Chondrocyte (in vitro differentiated cells): Measurements from ENCODE around the gene DDOST. TPM values are rescaled to one million over a fixed set of nuclear protein-coding genes. Genes with fewer than 3 reads are reported as not detected.

Experiments used
- DNase-seq: peaks from one replicate; pipeline ENCODE4 v3.0.0; 2021; ENCODE audit warnings: mixed read lengths, low spot score
- H3K27ac Mint-ChIP-seq: one replicate; pipeline ENCODE4 v1.8.0; 2021; ENCODE audit warnings: mild to moderate bottlenecking, moderate library complexity, mixed read lengths; ENCODE audit not compliant: unreplicated experiment
- H3K27me3 Mint-ChIP-seq: 2 replicates; pipeline ENCODE4 v1.8.0; 2021; ENCODE audit warnings: low read depth, mixed read lengths
- H3K36me3 Mint-ChIP-seq: 2 replicates; pipeline ENCODE4 v1.8.0; 2021; ENCODE audit warnings: low read depth, mixed read lengths
- H3K4me1 Mint-ChIP-seq: 2 replicates; pipeline ENCODE4 v1.8.0; 2021; ENCODE audit warnings: low read depth, mild to moderate bottlenecking, mixed read lengths
- H3K4me3 Mint-ChIP-seq: one replicate; pipeline ENCODE4 v1.8.0; 2021; ENCODE audit warnings: mild to moderate bottlenecking, moderate library complexity, mixed read lengths; ENCODE audit not compliant: unreplicated experiment
- H3K9me3 Mint-ChIP-seq: 2 replicates; pipeline ENCODE4 v1.8.0; 2021; ENCODE audit warnings: low read depth, mixed read lengths
- CTCF ChIP-seq: fragments of 200-600 bp; sonication (generic); IDR thresholded peaks from 2 replicates; pipeline ENCODE4 v1.5.0; 2021; ENCODE audit warnings: antibody characterized with exemption, mild to moderate bottlenecking, moderate library complexity
- total RNA-seq: library from RNA; stranded (reverse); gene quantifications from 3 replicates; pipeline ENCODE4 v1.2.1, GENCODE V29; 2021

The DDOST gene
- total RNA-seq, 1 donor from 2014 or later, result 223 TPM

- no peak for TF ChIP-seq CTCF
- no peak for DNase-seq
- Mint-ChIP-seq H3K36me3 (no peaks in the 10 kb centered on the region), H3K9me3 (no peaks in the 10 kb centered on the region), H3K4me1 (no peaks in the 10 kb centered on the region), H3K27ac (no peak overlapping the region), H3K4me3 (no peak overlapping the region), H3K27me3 (no peaks in the 10 kb centered on the region)
These were observed 35.1 kb downstream of the DDOST start for GRCh38 chr1:20626098-20626427.

DNA sequence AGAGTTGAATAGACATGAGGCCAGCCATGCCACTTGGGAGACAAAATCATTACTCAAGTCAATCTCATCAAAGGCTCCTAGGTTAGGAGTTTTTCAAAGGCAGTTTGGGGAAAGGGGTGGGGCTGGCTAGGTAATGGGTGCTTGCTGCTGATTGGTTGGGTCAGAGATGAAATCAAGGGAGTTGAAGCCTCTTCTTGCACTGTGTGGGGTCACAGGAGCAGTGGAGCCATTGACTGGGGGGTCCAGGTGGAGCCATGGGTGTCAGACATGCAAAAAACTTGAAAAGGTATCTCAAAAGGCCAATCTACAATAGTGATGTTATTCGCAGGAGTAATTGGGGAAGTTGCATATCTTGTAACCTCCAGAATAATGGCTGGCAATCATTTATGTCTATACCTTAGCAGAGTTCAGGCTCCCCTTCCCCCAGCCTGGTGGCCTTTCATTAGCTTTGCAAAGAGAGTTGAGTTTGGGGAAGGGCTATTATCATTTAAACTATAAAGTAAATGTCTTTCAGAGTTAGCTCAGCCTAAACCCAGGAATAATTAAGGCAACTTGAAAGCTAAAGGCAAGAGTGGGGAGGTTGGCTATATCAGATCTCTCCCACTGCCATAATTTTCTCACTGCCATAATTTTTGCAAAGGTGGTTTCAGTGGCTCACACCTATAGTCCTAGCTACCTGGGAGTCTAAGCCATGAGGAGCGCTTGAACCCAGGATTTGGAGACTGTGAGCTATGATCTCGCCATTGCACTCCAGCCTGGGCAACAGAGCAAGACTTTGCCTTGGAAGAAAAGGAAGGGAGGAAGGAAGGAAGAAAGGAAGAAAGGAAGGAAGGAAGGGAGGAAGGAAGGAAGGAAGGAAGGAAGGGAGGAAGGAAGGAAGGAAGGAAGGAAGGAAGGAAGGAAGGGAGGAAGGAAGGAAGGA is 35.7 kb downstream of the DDOST start:
- no peak overlapping the region for H3K4me3 Mint-ChIP-seq
- H3K27me3 Mint-ChIP-seq, result no peaks in the 10 kb centered on the region
- DNase-seq, result no peak
- H3K9me3 Mint-ChIP-seq, result no peaks in the 10 kb centered on the region
- no peaks in the 10 kb centered on the region for H3K36me3 Mint-ChIP-seq
- TF ChIP-seq CTCF, result no peak
- no peak overlapping the region for H3K27ac Mint-ChIP-seq
- H3K4me1 Mint-ChIP-seq, result no peaks in the 10 kb centered on the region

GRCh38 chr1:20624709-20625108 is 36.5 kb downstream of the DDOST start:
- H3K4me1 Mint-ChIP-seq, result no peaks in the 10 kb centered on the region
- H3K36me3 Mint-ChIP-seq, result no peaks in the 10 kb centered on the region
- H3K4me3 Mint-ChIP-seq, result no peak overlapping the region
- DNase-seq, result no peak
- H3K9me3 Mint-ChIP-seq, result no peaks in the 10 kb centered on the region
- H3K27me3 Mint-ChIP-seq, result no peaks in the 10 kb centered on the region
- no peak overlapping the region for H3K27ac Mint-ChIP-seq
- TF ChIP-seq CTCF, result no peak

GRCh38 chr1:20621012-20621411 is 40.2 kb downstream of the DDOST start:
- no peak for DNase-seq
- H3K27ac Mint-ChIP-seq, result no peak overlapping the region
- no peaks in the 10 kb centered on the region for H3K9me3 Mint-ChIP-seq
- no peak overlapping the region for H3K4me3 Mint-ChIP-seq
- H3K4me1 Mint-ChIP-seq, result peaks cover 7% of the 10 kb centered on the region
- no peaks in the 10 kb centered on the region for H3K27me3 Mint-ChIP-seq
- TF ChIP-seq CTCF, result no peak
- no peaks in the 10 kb centered on the region for H3K36me3 Mint-ChIP-seq

- H3K4me1 Mint-ChIP-seq, result peaks cover 9% of the 10 kb centered on the region
- no peaks in the 10 kb centered on the region for H3K36me3 Mint-ChIP-seq
- H3K9me3 Mint-ChIP-seq, result no peaks in the 10 kb centered on the region
- no peak for TF ChIP-seq CTCF
- no peak for DNase-seq
- no peak overlapping the region for H3K4me3 Mint-ChIP-seq
- H3K27me3 Mint-ChIP-seq, result no peaks in the 10 kb centered on the region
- no peak overlapping the region for H3K27ac Mint-ChIP-seq
These were observed 41.2 kb downstream of the DDOST start for GRCh38 chr1:20619999-20620398.
